Peyer's patch (tissue), 4 donors: ENCODE measurements around the gene YJU2.

ENCODE experiments used
- POLR2A ChIP-seq, 2 donors: fragments of 450-650 bp; IDR thresholded peaks; one replicate each; pipeline ENCODE4 v1.5.1; 2017; ENCODE audit warnings: antibody characterized with exemption in 2 of 2, mild to moderate bottlenecking in 2 of 2, moderate library complexity in 2 of 2
- TF ChIP-seq, protein P1 (sequence below), 6 experiments: fragments of 450-650 bp in 4 of 6; fragments of 200-600 bp in 2 of 6; sonication (generic) in 1 of 6; IDR thresholded peaks; one replicate each; pipeline ENCODE4 v1.5.1; 2017 to 2019; ENCODE audit warnings: antibody characterized with exemption in 6 of 6, mild to moderate bottlenecking in 3 of 6, moderate library complexity in 1 of 6

DNA sequence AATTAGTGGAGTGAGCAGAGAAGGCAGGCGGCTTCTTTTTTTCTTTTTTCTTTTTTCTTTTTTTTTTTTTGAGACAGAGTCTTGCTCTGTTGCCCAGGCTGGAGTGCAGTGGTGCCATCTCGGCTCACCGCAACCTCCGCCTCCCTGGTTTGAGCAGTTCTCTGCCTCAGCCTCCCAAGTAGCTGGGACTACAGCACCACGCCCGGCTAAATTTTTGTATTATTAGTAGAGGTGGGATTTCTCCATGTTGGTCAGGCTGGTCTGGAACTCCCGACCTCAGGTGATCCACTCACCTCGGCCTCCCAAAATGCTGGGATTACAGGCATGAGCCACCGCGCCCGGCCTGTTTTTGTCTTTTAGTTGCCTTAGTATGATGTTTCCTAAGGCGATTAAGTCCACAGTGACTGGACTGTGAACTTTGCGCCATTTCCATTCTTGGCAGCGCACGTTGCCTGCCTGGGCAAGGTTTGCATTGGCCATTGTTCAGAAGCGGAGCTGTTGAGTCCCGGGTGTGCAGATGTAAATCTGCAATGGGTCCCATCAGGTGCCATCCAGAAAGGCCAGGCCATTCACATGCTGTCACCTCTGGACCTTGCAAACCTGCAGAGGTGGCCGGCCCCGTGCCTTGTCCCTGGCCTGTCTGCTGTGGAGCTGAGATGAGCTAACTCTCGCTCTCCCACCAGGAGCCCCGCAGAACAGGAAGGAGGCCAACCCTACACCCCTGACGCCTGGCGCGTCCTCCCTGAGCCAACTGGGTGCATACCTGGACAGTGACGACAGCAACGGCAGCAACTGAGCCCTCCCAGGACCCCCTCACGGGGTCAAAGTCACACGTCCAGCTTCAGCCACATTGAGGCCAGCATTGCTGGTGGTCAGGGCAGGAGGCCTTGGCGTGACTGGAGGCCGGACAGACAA lies 21.3 kb downstream of the YJU2 start:
- TF ChIP-seq, protein P1, sequence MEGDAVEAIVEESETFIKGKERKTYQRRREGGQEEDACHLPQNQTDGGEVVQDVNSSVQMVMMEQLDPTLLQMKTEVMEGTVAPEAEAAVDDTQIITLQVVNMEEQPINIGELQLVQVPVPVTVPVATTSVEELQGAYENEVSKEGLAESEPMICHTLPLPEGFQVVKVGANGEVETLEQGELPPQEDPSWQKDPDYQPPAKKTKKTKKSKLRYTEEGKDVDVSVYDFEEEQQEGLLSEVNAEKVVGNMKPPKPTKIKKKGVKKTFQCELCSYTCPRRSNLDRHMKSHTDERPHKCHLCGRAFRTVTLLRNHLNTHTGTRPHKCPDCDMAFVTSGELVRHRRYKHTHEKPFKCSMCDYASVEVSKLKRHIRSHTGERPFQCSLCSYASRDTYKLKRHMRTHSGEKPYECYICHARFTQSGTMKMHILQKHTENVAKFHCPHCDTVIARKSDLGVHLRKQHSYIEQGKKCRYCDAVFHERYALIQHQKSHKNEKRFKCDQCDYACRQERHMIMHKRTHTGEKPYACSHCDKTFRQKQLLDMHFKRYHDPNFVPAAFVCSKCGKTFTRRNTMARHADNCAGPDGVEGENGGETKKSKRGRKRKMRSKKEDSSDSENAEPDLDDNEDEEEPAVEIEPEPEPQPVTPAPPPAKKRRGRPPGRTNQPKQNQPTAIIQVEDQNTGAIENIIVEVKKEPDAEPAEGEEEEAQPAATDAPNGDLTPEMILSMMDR (IDR thresholded peaks at IDR 0.05), result no peak
- peak in 1 of 2 donors; percentile 53 for TF ChIP-seq POLR2A (IDR thresholded peaks at IDR 0.05)
